Type B pancreatic cell (in vitro differentiated cells): Measurements from ENCODE around the gene RBMY1E. TPM values are rescaled to one million over a fixed set of nuclear protein-coding genes. Genes with fewer than 3 reads are reported as not detected.
"Not testable (repeated sequence)": the region's sequence is repeated elsewhere in the genome, so short reads cannot be mapped to it uniquely, and the experiment has no call there.

Experiments
- DNase-seq: peaks from one replicate; pipeline ENCODE4 v3.0.0; 2021; ENCODE audit warnings: mixed read lengths; ENCODE audit not compliant: unreplicated experiment; ENCODE audit errors: extremely low spot score
- H3K27ac Mint-ChIP-seq: 2 replicates; pipeline ENCODE4 v1.8.0; 2021; ENCODE audit warnings: mild to moderate bottlenecking, mixed read lengths
- H3K27me3 Mint-ChIP-seq: 2 replicates; pipeline ENCODE4 v1.8.0; 2021; ENCODE audit warnings: mixed read lengths
- H3K36me3 Mint-ChIP-seq: 2 replicates; pipeline ENCODE4 v1.8.0; 2021; ENCODE audit warnings: mixed read lengths
- H3K4me1 Mint-ChIP-seq: one replicate; pipeline ENCODE4 v1.8.0; 2021; ENCODE audit warnings: mixed read lengths; ENCODE audit not compliant: unreplicated experiment
- H3K4me3 Mint-ChIP-seq: 2 replicates; pipeline ENCODE4 v1.8.0; 2021; ENCODE audit warnings: mild to moderate bottlenecking, mixed read lengths
- H3K9me3 Mint-ChIP-seq: 2 replicates; pipeline ENCODE4 v1.8.0; 2021; ENCODE audit warnings: mixed read lengths
- long read RNA-seq: library from polyadenylated mRNA; unstranded; transcript quantifications from one replicate; pipeline ENCODE4 v2.0.0, GENCODE V29; 2020
- total RNA-seq: library from RNA; stranded (reverse); gene quantifications from 2 replicates; pipeline ENCODE4 v1.2.1, GENCODE V29; 2021; ENCODE audit warnings: low replicate concordance

The RBMY1E gene
- not detected in 2 replicates for total RNA-seq
- long read RNA-seq: 0 reads

DNA sequence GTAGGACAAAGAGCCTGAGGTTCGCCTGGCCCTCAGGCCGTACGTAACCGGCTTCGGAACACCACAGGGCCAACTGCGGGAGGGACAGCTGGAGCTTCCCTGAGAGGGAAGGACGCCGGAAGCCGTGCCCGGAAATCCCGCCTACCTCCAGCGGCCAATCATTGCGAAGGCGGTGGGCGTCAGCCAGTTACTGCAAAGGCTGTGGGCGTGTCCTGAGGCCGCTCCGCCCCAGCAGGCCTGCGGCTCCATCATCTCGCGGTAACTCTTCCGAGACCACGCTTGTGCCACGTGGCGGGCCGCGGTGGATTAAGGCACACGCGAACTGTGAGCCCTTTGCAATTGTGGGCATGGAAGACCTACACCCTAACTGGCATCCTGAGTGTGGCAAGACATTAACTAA is at the start of gene RBMY1E:
Gene RBMY1E, minus strand, starts transcription at position 101 of the 400 bp plus-strand sequence. CDS start 1,978 bp downstream, outside the sequence.
- H3K27me3 Mint-ChIP-seq, H3K4me1 Mint-ChIP-seq, H3K9me3 Mint-ChIP-seq, H3K4me3 Mint-ChIP-seq, H3K27ac Mint-ChIP-seq, DNase-seq, H3K36me3 Mint-ChIP-seq: not testable (repeated sequence)

DNA sequence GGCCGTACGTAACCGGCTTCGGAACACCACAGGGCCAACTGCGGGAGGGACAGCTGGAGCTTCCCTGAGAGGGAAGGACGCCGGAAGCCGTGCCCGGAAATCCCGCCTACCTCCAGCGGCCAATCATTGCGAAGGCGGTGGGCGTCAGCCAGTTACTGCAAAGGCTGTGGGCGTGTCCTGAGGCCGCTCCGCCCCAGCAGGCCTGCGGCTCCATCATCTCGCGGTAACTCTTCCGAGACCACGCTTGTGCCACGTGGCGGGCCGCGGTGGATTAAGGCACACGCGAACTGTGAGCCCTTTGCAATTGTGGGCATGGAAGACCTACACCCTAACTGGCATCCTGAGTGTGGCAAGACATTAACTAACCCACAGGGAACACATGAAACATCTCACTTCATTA is 23.4 kb downstream of the RBMY1E start, which contains the start of gene RBMY1D:
Gene RBMY1D, minus strand, starts transcription at position 101 of the 400 bp plus-strand sequence. CDS start 2,013 bp downstream, outside the sequence.
- not testable (repeated sequence) for H3K27me3 Mint-ChIP-seq, H3K36me3 Mint-ChIP-seq, H3K9me3 Mint-ChIP-seq, DNase-seq, H3K4me1 Mint-ChIP-seq, H3K4me3 Mint-ChIP-seq, H3K27ac Mint-ChIP-seq

DNA sequence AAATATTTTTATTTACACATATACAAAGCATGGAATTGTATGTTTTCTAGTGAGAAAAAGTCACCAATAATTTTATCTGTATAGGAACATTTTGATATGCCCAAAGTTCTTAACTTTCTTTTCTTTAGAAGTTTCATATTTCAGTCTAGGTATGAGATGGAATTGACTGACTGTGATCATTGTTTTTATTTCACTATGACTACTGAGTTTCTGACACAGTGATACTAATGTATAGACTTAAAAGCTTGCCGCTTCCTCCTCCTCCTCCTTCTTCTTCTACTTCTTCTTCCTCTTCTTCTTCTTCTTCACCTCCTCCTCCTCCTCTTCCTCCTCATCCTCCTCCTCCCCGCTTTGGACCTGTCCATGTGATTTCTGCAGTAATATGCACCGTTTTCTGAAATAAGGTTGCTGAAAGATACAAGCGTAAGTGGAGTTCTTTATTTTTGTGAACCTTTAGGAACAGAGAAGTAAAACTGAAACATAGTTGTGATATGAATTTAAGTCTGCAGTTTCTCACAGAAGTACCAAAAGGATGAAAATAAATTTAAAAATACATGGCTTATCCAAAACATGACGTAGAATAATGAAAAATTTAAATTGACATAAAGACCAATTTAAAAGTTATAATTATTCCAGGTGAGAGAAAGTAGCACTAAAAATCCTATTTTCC is 48.3 kb downstream of the RBMY1E start:
- H3K4me3 Mint-ChIP-seq, H3K9me3 Mint-ChIP-seq, H3K27ac Mint-ChIP-seq, DNase-seq, H3K27me3 Mint-ChIP-seq, H3K4me1 Mint-ChIP-seq, H3K36me3 Mint-ChIP-seq: not testable (repeated sequence)

Other genes with a start within 250 kb of the RBMY1E start
- not detected in 2 replicates for gene RBMY1D, start 23.5 kb downstream of the RBMY1E start, total RNA-seq